ENCODE measurements around the gene CRNN.

The CRNN gene

DNA sequence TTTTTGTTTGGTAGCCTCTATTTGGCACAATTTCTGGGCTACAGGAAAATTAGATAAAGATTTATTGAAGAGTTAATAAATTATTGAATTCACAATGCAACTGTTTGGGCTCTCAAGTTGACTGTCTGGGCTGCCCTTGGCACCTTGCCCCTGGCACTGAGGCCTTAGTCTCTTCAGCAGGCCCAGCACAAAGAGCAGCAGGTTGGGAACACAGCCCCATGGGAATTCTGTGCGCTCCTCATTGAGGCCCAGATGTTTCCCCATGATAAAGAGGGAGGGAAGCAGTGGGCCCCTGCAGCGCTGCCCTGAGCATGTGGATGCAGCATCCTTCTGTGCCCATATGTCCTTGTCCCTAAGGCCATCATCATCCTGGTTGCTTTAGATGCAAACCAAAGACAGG is 2.9 kb downstream of the CRNN start:
- TF ChIP-seq EZH2 (IDR thresholded peaks at IDR 0.05) (no peak), POLR2AphosphoS5 (IDR thresholded peaks at IDR 0.05; ENCODE audit: borderline replicate concordance, low read depth, low read length) (no peak), FOXP2 (optimal IDR thresholded peaks at IDR 0.05; ENCODE audit: control extremely low read depth, extremely low read length, insufficient read depth) (no peak)
- no peak for DNase-seq (ENCODE audit: low read depth, low spot score)

GRCh38 chr1:152410599-152410998 is 3.5 kb downstream of the CRNN start:
- TF ChIP-seq POLR2AphosphoS5 (IDR thresholded peaks at IDR 0.05; ENCODE audit: borderline replicate concordance, low read depth, low read length): no peak
- no peak for TF ChIP-seq FOXP2 (optimal IDR thresholded peaks at IDR 0.05; ENCODE audit: control extremely low read depth, extremely low read length, insufficient read depth)
- no peak for TF ChIP-seq EZH2 (IDR thresholded peaks at IDR 0.05)
- Histone ChIP-seq H3K9me3 (ENCODE audit: low read depth, low read length) (no peaks in the 10 kb centered on the region), H3K27ac (no peak overlapping the region), H3K9ac (ENCODE audit: insufficient read length) (no peak overlapping the region), H3K36me3 (ENCODE audit: insufficient read depth, low read length) (no peaks in the 10 kb centered on the region), H3K4me3 (no peak overlapping the region)
- no peak for DNase-seq (ENCODE audit: low read depth, low spot score)

More for the DNA sequence above, 2.9 kb downstream of the CRNN start:
- Histone ChIP-seq H3K36me3 (ENCODE audit: insufficient read depth, low read length) (no peaks in the 10 kb centered on the region), H3K9me3 (ENCODE audit: low read depth, low read length) (no peaks in the 10 kb centered on the region), H3K27ac (no peak overlapping the region), H3K9ac (ENCODE audit: insufficient read length) (no peak overlapping the region), H3K4me3 (no peak overlapping the region)

- Histone ChIP-seq H3K4me3 (no peak overlapping the region), H3K9me3 (ENCODE audit: low read depth, low read length) (no peaks in the 10 kb centered on the region), H3K9ac (ENCODE audit: insufficient read length) (no peak overlapping the region), H3K27ac (no peak overlapping the region), H3K36me3 (ENCODE audit: insufficient read depth, low read length) (no peaks in the 10 kb centered on the region)
- TF ChIP-seq EZH2 (IDR thresholded peaks at IDR 0.05): no peak
- TF ChIP-seq FOXP2 (optimal IDR thresholded peaks at IDR 0.05; ENCODE audit: control extremely low read depth, extremely low read length, insufficient read depth): no peak
- no peak for TF ChIP-seq POLR2AphosphoS5 (IDR thresholded peaks at IDR 0.05; ENCODE audit: borderline replicate concordance, low read depth, low read length)
- DNase-seq (ENCODE audit: low read depth, low spot score): no peak
Observed at GRCh38 chr1:152410028-152410427, 4.0 kb downstream of the CRNN start.

GRCh38 chr1:152408664-152409063 is 5.4 kb downstream of the CRNN start:
- Histone ChIP-seq H3K36me3 (ENCODE audit: insufficient read depth, low read length) (no peaks in the 10 kb centered on the region), H3K27ac (no peak overlapping the region), H3K9ac (ENCODE audit: insufficient read length) (no peak overlapping the region), H3K4me3 (no peak overlapping the region), H3K9me3 (ENCODE audit: low read depth, low read length) (no peaks in the 10 kb centered on the region)
- TF ChIP-seq POLR2AphosphoS5 (IDR thresholded peaks at IDR 0.05; ENCODE audit: borderline replicate concordance, low read depth, low read length) (no peak), FOXP2 (optimal IDR thresholded peaks at IDR 0.05; ENCODE audit: control extremely low read depth, extremely low read length, insufficient read depth) (no peak), EZH2 (IDR thresholded peaks at IDR 0.05) (no peak)
- DNase-seq (ENCODE audit: low read depth, low spot score): no peak

GRCh38 chr1:152398812-152399698 is 15.0 kb downstream of the CRNN start:
- Histone ChIP-seq H3K4me3 (no peak overlapping the region), H3K36me3 (ENCODE audit: insufficient read depth, low read length) (no peaks in the 10 kb centered on the region), H3K9me3 (ENCODE audit: low read depth, low read length) (no peaks in the 10 kb centered on the region), H3K27ac (no peak overlapping the region), H3K9ac (ENCODE audit: insufficient read length) (no peak overlapping the region)
- TF ChIP-seq POLR2AphosphoS5 (IDR thresholded peaks at IDR 0.05; ENCODE audit: borderline replicate concordance, low read depth, low read length) (no peak), FOXP2 (optimal IDR thresholded peaks at IDR 0.05; ENCODE audit: control extremely low read depth, extremely low read length, insufficient read depth) (no peak), EZH2 (IDR thresholded peaks at IDR 0.05) (no peak)
- DNase-seq (ENCODE audit: low read depth, low spot score): no peak

DNA sequence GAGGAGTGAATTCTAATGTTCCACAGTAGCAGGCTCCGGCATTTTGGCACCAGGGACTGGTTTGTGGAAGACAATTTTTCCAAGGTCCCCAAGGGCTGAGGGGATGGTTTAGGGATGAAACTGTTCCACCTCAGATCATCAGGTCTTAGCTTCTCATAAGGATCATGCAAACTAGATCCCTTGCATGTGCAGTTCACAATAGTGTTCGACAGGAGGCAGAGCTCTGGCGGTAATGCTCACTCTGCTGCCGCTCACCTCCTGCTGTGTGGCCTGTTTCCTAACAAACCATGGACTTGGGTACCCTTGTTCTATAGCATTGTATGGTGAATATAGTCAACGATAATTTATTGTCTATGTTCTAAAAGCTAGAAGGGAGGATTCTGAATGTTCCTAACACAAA is 16.6 kb downstream of the CRNN start:
- Histone ChIP-seq H3K4me3 (no peak overlapping the region), H3K9ac (ENCODE audit: insufficient read length) (no peak overlapping the region), H3K27ac (no peak overlapping the region), H3K9me3 (ENCODE audit: low read depth, low read length) (no peaks in the 10 kb centered on the region), H3K36me3 (ENCODE audit: insufficient read depth, low read length) (no peaks in the 10 kb centered on the region)
- no peak for DNase-seq (ENCODE audit: low read depth, low spot score)
- TF ChIP-seq EZH2 (IDR thresholded peaks at IDR 0.05): no peak
- TF ChIP-seq FOXP2 (optimal IDR thresholded peaks at IDR 0.05; ENCODE audit: control extremely low read depth, extremely low read length, insufficient read depth): no peak
- TF ChIP-seq POLR2AphosphoS5 (IDR thresholded peaks at IDR 0.05; ENCODE audit: borderline replicate concordance, low read depth, low read length): no peak

- Histone ChIP-seq H3K9me3 (ENCODE audit: low read depth, low read length) (no peaks in the 10 kb centered on the region), H3K4me3 (no peak overlapping the region), H3K36me3 (ENCODE audit: insufficient read depth, low read length) (no peaks in the 10 kb centered on the region), H3K9ac (ENCODE audit: insufficient read length) (no peak overlapping the region), H3K27ac (no peak overlapping the region)
- TF ChIP-seq FOXP2 (optimal IDR thresholded peaks at IDR 0.05; ENCODE audit: control extremely low read depth, extremely low read length, insufficient read depth): no peak
- no peak for TF ChIP-seq POLR2AphosphoS5 (IDR thresholded peaks at IDR 0.05; ENCODE audit: borderline replicate concordance, low read depth, low read length)
- no peak for DNase-seq (ENCODE audit: low read depth, low spot score)
Observed at GRCh38 chr1:152394151-152394550, 19.9 kb downstream of the CRNN start.

DNA sequence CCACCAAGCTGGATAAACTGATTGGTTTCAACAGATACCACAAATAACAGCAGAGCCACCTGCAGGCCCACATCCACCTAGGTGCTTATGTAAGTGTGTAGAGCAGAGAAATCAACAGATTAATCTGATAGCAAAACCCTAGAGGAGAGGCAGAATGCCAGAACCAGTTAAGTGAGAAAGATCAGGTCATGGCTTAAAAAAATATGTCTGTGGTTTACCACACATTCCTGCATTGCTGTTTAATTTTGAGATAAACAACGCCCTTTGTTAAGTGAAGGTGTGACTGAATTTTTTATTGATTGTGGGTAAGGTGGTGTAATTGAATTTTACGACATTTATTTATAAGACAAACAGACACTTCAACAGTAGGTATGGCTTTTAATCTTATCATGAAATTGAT is 21.2 kb downstream of the CRNN start:
- H3K27ac ChIP-seq: no peak overlapping the region
- no peak for TF ChIP-seq FOXP2 (optimal IDR thresholded peaks at IDR 0.05; ENCODE audit: control extremely low read depth, extremely low read length, insufficient read depth)
- no peak for TF ChIP-seq EZH2 (IDR thresholded peaks at IDR 0.05)
- no peak overlapping the region for H3K4me3 ChIP-seq
- no peaks in the 10 kb centered on the region for H3K9me3 ChIP-seq (ENCODE audit: low read depth, low read length)
- no peak overlapping the region for H3K9ac ChIP-seq (ENCODE audit: insufficient read length)
- DNase-seq (ENCODE audit: low read depth, low spot score): no peak
- no peaks in the 10 kb centered on the region for H3K36me3 ChIP-seq (ENCODE audit: insufficient read depth, low read length)

DNA sequence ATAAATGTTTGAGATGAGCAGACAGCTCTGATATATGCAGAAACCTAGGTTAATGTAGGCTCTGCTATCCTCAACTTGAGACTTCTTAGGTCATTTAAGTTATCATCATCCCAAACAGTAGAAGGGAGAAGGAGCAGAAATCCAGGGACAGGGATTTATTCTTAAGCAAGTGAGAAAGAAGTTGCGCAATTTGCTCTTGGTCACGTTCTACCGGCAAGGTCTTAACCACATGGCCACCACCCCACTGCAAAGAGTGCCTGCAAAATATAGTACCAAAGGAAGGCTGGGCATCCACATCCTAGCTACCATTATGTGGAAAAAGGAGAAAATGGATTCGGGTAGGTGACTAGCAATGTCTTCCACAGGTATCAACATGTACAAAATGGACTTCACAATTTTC is 25.2 kb downstream of the CRNN start:
- no peaks in the 10 kb centered on the region for H3K36me3 ChIP-seq (ENCODE audit: insufficient read depth, low read length)
- H3K9ac ChIP-seq (ENCODE audit: insufficient read length): no peak overlapping the region
- TF ChIP-seq FOXP2 (optimal IDR thresholded peaks at IDR 0.05; ENCODE audit: control extremely low read depth, extremely low read length, insufficient read depth): no peak
- no peak for TF ChIP-seq EZH2 (IDR thresholded peaks at IDR 0.05)
- TF ChIP-seq POLR2AphosphoS5 (IDR thresholded peaks at IDR 0.05; ENCODE audit: borderline replicate concordance, low read depth, low read length): no peak
- no peaks in the 10 kb centered on the region for H3K9me3 ChIP-seq (ENCODE audit: low read depth, low read length)
- H3K27ac ChIP-seq: no peak overlapping the region
- no peak overlapping the region for H3K4me3 ChIP-seq
- DNase-seq (ENCODE audit: low read depth, low spot score): no peak

Measured in SK-N-MC (cell line).